GM10248 (cell line): ENCODE results near the gene POU2F1.

Experiments used
- CTCF ChIA-PET: fragments of 300-600 bp; sonication (Branson Sonifier 250); formaldehyde crosslinking; extraction: SDS; loops from one replicate; lab custom pipeline; 2021; ENCODE audit warnings: antibody characterized with exemption; lab: Yijun Ruan, JAX
- POLR2A ChIA-PET: fragments of 350-650 bp; sonication (Branson Sonifier 250); formaldehyde crosslinking; extraction: SDS; loops from one replicate; lab custom pipeline; 2020; ENCODE audit warnings: antibody characterized with exemption; lab: Yijun Ruan, JAX
- DNase-seq: peaks from one replicate; pipeline ENCODE4 v3.0.0; 2012; ENCODE audit errors: extremely low spot score
- TF ChIP-seq, protein P1 (sequence below): IDR thresholded peaks from 2 replicates; pipeline ENCODE4 v1.5.1; 2012; ENCODE audit warnings: mild to moderate bottlenecking, low read depth; ENCODE audit errors: extremely low read depth, missing control alignments, control extremely low read depth

POU2F1 gene

DNA sequence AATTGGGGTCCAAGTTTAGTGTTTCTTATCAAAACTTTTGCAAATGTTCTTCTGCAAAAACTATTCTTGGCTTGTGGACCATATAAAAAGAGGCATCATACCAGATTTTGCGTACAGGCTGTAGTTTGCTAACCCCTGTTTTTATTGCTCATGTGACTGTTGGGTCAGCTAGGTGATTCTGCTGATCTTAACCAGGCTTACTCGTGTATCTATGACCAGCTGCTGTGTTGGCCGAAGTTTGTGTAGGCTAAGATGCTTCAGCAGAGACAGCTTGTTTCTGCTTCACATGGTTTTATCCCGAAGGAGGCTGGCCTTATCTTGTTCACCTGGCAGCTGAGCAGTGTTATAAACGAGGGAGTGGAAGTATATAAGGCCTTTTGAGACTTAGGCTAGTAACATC, 38.2 kb downstream of the POU2F1 start:
- CTCF ChIA-PET: interaction anchor here (1.0 to 5.1 kb wide), 4 partner anchors 9 to 282 kb away, joined by 3 to 33 read pairs (median 8); partner anchors contain the start of gene POU2F1
- POLR2A ChIA-PET: no interaction called here
- TF ChIP-seq, protein P1, sequence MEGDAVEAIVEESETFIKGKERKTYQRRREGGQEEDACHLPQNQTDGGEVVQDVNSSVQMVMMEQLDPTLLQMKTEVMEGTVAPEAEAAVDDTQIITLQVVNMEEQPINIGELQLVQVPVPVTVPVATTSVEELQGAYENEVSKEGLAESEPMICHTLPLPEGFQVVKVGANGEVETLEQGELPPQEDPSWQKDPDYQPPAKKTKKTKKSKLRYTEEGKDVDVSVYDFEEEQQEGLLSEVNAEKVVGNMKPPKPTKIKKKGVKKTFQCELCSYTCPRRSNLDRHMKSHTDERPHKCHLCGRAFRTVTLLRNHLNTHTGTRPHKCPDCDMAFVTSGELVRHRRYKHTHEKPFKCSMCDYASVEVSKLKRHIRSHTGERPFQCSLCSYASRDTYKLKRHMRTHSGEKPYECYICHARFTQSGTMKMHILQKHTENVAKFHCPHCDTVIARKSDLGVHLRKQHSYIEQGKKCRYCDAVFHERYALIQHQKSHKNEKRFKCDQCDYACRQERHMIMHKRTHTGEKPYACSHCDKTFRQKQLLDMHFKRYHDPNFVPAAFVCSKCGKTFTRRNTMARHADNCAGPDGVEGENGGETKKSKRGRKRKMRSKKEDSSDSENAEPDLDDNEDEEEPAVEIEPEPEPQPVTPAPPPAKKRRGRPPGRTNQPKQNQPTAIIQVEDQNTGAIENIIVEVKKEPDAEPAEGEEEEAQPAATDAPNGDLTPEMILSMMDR: no peak
- DNase-seq: no peak

DNA sequence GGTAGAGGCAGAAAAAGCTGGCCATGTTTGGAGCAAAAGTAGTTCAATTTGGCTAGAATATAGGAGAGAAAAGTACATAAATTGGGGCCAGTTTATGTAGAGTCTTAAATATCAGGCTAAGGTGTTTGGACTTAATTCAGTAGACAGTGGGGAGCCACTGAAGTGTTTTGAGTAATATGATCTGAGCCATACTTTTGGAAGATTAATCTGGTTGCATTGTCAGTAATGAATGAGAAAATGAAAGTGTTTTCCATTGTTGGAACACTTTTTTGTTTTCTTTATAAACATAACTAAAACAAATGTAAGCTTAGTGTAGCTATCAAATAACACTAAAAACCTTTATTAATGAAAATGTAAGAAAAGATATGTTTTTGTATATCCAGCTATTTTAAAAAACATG, 42.1 kb downstream of the POU2F1 start:
- ChIA-PET CTCF (interaction anchor here (0.9 to 6.7 kb wide), 7 partner anchors 16 to 277 kb away, joined by 3 to 43 read pairs (median 9); no protein-coding TSS in a partner anchor), POLR2A (no interaction called here)
- no peak for DNase-seq
- TF ChIP-seq, protein P1: no peak

DNA sequence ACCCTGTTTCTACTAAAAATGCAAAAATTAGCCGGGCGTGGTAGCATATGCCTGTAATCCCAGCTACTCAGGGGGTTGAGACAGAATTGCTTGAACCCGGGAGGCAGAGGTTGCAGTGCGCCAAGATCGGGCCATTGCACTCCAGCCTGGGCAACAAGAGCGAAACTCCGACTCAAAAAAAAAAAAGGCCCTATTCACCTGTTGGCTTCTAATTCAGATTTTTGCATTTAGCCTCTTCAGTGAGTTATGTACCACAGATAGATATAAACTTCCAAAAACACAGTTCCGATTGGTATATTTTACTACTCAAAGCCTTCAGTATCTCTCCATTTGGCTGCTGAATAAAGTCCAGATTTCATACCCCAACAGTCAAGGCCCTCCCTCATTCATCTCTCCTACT, 42.7 kb downstream of the POU2F1 start:
- POLR2A ChIA-PET: interaction anchor here (0.5 kb wide), 1 partner anchor 12 kb away, joined by 3 read pairs; no protein-coding TSS in a partner anchor
- CTCF ChIA-PET: interaction anchor here (0.9 to 6.7 kb wide), 5 partner anchors 16 to 277 kb away, joined by 3 to 43 read pairs (median 12); no protein-coding TSS in a partner anchor
- TF ChIP-seq, protein P1: no peak
- DNase-seq: no peak

DNA sequence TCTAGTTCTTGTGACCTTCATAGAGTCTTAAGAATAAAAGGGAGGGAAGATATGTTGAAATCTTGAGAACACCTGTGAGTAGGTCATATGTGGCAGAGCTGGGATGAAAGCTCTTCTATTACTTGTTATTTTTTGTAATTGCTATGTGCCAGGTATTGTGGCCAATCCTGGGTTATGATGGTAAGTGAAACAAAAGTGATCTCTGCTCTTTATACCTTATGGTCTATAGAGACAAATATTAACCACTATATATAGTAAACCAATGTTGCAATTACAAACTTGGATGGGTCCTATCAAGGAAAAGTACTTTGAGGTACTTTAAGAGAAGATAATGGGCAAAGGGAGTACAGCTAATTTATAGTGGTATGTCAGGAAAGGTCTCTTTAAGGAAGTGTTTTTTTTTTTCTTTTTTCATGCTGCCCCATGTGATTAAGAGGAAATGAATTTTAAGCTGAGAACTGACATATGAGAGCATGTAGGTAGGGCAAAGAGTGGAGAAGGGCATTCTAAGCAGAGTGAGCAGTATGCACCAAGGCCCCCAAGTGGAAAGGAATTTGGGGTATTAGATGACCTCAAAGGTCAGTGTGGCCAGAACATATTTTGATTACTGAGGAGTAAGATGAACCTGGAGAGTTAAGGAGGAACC, 43.3 kb downstream of the POU2F1 start:
- ChIA-PET POLR2A (interaction anchor here (0.5 kb wide), 1 partner anchor 13 kb away, joined by 3 read pairs; no protein-coding TSS in a partner anchor), CTCF (interaction anchor here (0.6 to 6.7 kb wide), 9 partner anchors 11 to 292 kb away, joined by 3 to 43 read pairs (median 4); no protein-coding TSS in a partner anchor)
- TF ChIP-seq, protein P1: no peak
- no peak for DNase-seq

DNA sequence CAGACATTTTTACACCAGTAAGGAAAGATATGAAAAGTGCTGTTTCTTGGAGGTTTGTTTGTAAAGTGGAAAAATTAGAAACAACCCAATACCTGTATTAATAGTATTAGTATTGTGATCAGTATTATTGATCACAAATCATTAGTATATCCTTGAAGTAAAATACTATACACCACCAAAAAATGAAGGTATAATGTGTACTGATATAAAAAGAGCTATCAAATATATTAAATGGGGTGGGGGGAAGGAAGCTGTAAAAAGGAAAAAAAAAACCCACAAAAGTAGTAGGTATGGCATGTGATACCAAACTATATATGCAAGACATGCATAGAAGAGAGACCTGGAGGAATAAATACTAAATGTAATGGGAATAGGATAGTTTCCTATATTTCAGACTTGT, 46.3 kb downstream of the POU2F1 start:
- CTCF ChIA-PET: interaction anchor here (0.7 to 6.8 kb wide), 32 partner anchors 9 to 421 kb away, joined by 3 to 75 read pairs (median 10); no protein-coding TSS in a partner anchor
- TF ChIP-seq, protein P1: no peak
- POLR2A ChIA-PET: no interaction called here
- no peak for DNase-seq

DNA sequence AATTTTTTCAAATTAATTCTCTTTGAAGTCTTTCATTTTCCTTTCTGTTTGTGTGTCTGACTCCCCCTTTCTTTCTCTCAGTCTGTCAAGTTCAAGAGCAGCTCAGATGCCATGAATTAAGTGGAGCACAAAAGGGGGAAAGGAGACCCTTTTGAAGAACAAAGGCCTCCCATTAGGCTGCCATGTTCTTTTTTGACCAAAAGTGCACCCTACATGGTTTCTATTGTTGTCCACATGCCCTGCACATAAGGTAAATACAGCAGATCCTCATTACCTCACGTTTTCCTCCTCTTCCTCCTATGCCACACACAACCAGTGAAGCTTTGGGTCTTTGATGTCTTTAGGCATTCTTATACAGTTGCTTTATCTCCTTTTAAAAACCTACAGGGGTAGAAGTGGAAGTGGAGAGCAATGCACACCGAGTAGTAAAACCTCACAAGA, 47.7 kb downstream of the POU2F1 start:
- TF ChIP-seq, protein P1: no peak
- POLR2A ChIA-PET: no interaction called here
- no peak for DNase-seq
- CTCF ChIA-PET: interaction anchor here (0.6 to 6.8 kb wide), 61 partner anchors 10 to 419 kb away, joined by 3 to 75 read pairs (median 5); no protein-coding TSS in a partner anchor
